Measurements from ENCODE around the gene ERICH6B.
"Not testable (repeated sequence)": the region's sequence is repeated elsewhere in the genome, so short reads cannot be mapped to it uniquely, and the experiment has no call there.

Gene ERICH6B

DNA sequence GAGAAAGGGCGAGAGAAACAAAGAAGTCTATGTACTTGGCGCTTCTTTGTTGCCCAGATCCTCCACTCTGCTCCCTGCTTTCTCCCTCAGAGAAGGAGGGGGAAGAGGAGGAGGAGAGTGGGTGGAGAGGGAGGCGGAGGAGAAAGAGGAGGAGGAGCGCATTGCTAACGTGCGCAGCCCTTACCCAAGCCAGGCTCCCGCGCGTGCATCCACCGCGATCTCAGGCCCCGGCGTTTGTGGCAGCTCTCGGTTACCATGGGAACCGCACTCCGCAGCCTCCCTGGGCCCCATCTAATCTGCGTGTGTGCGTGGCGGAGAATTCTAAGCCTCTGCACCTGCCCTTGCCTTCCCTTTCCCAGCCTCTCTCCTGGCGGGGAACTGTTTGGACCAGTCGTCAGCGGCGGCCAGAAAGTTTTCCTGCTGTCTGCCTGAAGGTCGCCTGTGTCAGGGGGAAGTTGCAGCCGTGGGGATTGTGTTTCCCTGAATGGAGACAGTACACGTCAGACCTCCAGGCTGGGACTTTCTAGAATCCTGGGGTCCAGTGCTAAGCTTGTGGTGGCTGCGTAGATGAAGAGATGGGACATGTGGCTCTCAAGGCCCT is at the start of gene ERICH6B:
TSS of gene ERICH6B (minus strand) at position 239 of the 601 bp plus-strand sequence. CDS start 18,734 bp downstream, outside the sequence.
- DNase-seq: no peak

DNA sequence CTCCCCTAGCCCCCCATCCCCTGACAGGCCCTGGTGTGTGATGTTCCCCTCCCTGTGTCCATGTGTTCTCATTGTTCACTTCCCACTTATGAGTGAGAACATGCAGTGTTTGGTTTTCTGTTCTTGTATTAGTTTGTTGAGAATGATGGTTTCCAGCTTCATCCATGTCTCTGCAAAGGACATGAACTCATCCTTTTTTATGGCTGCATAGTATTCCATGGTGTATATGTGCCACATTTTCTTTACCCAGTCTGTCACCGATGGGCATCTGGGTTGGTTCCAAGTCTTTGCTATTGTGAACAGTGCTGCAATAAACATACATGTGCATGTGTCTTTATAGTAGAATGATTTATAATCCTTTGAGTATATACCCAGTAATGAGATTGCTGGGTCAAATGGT is 47.4 kb upstream of the ERICH6B start:
- DNase-seq: not testable (repeated sequence)

DNA sequence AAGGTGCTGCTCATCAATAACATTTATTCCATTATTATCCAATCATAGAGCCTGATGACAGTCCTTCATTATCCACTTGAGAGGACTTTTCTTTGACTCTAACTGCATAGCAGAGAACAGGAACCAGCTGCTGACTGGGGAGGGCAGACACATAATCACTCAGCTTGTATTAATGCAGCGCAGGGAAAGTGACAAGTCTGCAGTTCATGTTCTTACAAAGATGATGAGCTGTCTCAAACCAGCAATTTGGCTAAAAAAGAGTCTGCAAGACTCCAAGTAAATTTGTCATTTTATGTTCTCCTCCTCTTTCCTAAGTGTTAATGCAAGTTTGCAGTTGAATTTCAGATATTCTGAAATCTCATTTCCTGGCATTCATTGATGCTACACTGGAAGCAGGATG is 46.6 kb upstream of the ERICH6B start:
- no peak for DNase-seq

DNA sequence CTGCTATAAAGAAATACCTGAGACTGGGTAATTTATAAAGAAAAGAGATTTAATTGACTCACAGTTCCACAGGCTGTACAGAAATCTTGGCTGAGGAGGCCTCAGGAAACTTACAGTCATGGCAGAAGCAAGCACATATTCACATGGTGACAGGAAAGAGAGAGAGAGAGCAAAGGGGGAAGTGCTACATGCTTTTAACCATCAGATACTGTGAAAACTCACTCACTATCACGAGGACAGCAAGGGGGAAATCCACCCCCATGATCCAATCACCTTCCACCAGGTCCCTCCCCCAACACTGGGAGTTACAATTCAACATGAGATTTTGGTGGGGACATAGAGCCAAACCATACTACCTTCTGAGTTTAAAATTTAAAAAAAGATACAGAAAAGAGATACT is 44.9 kb upstream of the ERICH6B start:
- not testable (repeated sequence) for DNase-seq

DNA sequence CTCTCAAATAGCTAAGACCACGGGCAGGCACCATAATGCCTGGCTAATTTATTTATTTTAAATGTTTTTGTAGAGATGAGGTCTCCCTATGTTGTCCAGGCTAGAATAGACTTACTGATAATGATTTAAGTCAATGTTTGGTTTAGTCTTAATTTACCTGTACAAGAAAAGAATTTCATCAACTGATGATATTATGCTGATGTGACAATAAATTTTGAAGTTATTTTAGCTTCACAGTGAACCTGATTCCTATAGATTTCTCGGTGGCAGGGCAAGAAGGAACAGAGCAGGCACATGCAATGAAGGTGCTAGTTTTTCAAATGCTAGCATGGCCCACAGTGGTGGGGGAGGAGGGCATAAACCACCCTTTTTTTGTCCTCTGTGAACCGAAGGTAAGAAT is 44.0 kb upstream of the ERICH6B start:
- DNase-seq: no peak

DNA sequence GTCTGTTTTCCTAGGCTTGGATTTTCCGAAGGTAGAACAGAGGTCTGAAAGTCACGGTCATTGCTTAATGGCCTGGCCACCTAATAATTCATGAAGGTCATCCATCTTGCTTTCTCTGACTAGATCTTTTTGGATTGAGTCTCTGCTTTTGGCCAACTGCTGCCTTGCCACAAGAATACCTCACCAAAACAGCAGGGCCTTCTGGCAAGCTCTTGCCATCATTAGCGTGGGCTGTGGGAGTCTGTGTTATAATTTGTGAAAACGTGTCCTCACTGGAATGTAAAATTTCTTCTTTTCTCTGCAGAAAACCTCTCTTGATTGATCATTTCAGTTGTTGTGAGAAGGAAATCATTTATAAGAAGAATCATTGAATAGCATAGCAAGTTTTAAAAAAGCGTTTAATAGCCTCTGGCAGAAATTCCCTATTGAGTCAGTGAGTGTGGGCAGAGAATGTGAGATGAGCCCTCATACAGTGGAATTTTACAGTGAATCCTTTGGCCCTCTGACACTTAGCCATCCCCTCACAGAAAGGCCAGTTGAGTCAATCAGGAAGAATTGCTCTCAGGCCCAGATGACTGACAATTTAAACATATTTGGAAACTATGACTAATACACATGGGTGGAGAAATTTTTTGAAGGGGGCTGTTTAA is 43.2 kb upstream of the ERICH6B start:
- no peak for DNase-seq

DNA sequence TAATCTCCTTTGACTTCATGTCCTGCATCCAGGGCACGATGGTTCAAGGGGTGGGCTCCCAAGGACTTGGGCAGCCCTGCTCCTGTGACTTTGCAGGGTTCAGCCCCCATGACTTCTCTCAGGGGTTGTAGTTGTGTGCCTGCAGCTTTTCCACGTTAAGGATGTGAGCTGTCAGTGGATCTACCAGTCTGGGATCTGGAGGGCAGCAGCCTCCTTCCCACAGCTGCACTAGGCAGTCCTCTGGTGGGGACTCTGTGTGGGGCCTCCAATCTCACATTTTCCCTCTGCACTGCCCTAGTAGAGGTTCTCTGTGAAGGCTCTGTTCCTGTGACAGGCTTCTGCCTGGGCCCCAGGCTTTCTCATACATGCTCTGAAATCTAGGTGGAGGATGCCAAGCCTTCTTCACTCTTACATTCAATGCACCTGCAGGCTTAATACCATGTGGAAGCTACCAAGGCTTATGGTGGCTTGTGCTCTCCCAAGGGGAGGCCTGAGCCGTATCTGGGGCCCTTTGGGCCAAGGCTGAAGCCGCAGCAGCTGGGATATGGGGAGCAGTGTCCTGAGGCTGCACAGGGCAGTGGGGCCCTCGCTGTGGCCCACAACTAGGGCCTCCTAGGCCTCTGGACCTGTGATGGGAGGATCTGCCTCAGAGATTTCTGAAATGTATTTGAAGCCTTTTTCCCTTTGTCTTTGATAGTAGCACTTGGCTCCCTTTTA is 39.3 kb upstream of the ERICH6B start:
- no peak for DNase-seq

DNA sequence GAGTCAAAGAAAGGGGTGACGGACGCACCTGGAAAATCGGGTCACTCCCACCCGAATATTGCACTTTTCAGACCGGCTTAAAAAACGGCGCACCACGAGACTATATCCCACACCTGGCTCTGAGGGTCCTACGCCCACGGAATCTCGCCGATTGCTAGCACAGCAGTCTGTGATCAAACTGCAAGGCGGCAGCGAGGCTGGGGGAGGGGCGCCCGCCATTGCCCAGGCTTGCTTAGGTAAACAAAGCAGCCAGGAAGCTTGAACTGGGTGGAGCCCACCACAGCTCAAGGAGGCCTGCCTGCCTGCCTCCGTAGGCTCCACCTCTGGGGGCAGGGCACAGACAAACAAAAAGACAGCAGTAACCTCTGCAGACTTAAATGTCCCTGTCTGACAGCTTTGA is 29.7 kb upstream of the ERICH6B start:
- not testable (repeated sequence) for DNase-seq

DNA sequence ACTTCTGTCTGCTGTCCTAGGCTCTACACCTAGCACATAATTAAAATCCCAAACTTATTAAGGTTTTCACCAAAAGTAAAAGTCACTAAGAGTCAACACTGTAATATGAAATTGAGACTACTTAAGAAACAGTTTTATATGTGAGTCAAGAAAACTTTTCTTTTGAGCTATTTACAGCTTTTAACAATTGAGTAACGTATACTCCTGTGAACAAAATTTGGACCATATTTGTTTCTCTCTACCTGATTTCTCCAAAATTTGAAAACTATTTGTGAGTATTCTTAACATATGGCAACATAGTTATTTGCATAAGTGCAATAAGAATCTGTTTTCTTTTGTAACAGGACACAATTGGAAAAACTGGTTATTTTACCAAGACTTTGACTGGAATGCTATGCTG is 26.6 kb upstream of the ERICH6B start:
- not testable (repeated sequence) for DNase-seq

DNA sequence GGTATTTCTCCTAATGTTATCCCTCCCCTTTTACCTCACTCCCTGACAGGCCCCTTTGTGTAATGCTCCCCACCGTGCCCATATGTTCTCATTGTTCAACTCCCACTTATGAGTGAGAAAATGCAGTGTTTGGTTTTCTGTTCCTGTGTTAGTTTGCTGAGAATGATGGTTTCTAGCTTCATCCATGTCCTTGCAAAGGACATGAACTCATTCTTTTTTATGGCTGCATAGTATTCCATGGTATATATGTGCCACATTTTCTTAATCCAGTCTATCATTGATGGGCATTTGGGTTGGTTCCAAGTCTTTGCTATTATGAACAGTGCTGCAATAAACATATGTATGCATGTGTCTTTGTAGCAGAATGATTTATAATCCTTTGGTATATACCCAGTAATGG is 19.8 kb upstream of the ERICH6B start:
- not testable (repeated sequence) for DNase-seq

DNA sequence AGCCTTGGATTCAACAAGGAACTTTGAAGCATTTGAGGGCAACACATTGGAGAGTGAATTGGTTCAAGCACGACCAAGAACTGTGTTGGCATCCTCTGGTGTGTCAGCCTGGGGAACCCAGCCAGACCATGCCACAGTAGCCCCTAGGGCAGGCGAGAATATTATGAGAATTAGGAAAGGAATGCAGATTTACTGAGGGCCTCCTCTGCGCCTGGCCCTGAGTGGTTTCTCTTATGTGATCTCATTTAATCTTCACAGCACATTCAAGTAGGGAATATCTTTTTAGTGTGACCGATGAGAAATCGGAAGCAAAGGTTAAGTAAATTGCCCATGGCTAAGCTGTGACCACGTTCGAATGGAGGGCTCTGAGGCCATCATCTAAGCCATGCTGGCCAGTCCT is 15.3 kb upstream of the ERICH6B start:
- DNase-seq: no peak

DNA sequence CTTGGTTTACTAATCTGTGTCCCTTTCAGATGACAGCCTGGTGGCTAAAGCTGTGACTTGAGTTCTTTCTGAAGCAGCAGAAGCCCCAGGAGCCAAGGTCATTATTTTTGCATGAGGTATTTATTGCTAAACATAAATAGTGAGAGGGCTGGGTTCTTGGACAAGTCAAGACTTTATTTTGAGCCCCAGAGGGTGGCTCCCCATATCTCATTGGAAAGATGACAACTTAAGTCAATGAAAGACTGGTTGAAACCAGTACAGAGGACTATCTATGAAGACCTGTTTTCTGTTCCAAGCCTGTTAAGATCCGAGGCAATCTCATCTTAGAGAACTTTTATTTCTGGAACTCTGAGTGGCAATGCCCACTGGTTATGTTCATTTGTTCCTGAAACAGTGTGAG is 14.4 kb upstream of the ERICH6B start:
- no peak for DNase-seq

DNA sequence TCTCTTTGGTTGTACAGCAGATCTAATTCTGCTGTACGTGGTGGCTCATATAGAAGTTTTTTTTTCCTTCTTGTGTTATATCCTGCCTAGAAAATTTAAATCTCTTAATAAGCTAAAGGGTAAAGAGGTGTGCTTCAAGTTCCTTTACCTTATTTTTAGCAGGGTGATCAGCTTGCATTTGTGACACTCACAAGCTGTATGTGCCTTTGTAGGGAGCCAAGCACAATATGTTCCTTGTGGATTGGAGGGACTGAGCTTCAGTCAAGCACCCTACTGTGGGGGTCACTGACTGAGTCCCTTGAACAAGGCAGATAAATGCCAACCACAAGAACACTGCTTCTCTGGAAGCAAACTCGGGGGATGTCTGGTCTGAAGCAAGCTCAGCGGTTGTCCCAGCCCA is 12.6 kb upstream of the ERICH6B start:
- no peak for DNase-seq

DNA sequence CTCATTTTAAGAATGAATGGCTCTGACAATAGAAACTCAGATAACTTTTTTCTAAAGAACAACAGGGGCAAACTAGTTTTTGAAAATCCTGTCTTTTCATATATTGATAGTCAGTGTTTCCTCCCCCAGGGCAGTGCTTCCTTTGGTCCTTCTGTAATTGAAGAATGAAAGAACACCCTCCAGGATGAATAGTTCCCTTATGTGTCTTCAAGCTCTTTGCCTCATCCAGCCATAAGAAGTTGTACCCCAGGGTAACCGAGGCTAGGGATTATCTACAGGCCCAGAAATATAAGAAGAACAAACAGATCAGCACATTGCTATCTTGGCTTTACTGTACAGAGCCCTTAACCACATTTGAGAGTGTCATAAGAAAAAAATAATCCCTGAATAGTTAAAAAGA is 12.1 kb upstream of the ERICH6B start:
- DNase-seq: no peak

DNA sequence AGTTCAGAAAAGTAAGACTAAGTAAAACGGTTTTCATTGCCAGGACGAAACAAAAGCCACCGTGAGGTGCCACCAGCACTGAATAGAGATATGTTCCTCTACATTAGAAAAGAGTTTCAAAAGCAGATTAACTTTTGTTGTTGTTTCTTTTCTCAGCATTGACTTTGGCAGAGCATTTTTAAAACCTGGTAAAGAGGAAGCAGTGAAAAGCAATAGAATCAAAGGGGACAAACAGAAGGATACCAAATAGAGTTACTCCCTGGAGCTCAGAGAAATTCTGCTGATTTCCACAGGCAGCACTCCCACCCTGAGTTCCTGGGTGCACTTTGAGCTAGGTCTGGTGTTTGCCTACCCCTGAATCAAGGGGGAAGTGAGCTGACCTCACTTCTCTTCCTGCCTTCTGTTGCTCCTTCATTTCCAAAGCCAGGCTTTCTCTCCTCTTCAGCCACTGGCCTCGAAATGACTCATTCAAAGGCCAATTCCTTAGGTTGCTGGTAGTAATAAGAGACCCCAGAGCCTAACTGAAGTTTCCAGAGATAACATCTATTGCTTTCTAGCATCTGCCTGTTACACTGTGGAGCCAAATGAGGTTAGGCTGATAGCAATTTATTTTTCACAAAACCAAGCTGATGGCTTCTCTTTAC is 11.3 kb upstream of the ERICH6B start:
- DNase-seq: no peak

DNA sequence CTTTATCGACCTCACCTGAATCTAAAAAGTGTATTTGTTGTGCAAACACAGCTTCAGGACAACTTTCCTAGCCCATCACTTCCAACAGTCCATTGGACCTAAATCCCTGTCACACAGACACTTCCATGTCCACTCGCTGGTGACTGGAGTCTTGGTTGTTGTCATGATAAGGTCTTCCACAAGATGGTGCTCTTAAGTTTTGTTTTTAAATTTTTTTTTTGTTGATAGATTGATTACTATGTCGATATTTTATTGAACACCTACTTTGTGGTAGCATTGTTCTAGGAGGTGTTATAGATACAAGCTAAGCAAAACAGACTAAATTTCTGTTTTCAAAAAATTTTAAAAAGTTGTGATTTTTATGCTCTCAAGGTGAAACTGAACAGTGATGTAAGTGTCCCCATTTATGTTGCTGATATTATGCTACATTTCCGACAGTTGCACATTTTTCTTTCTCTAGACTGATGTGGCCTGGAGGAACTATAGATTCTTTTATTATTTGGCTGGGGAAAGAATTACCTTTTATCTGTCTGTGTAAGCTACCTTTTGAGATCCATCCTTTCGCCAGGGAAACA is 8.1 kb upstream of the ERICH6B start:
- no peak for DNase-seq

DNA sequence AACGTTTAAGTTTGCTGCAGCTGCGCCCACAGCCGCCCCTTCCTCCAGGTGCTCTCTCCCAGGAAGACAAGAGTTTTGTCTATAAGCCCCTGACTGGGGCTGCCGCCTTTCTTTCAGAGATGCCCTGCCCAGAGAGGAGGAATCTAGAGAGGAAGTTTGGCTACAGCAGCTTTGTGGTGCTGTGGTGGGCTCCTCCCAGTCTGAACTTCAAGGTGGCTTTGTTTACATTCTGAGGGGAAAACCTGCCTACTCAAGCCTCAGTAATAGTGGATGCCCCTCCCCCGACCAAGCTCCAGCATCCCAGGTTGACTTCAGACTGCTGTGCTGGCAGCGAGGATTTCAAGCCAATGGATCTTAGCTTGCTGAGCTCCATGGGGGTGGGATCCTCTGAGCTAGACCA is 6.4 kb upstream of the ERICH6B start:
- DNase-seq: no peak

DNA sequence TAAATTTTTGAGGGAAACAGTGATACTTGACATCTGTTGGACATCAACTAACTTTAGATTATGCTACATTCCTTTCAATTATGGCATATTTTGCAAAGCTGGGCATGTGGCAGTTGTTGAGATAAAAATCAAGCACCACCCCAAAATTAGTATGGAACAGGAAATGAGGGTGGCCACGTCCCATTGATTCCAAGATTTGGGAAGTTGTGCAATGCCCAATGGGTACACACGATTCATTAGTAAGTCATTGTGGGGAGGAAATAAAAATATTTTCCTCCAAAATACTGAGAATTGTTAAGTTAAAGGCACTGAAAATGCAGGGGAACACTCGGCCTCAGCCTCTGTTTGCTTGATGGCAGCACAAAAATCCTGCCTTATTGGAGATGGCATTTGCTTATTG is 7.6 kb downstream of the ERICH6B start:
- no peak for DNase-seq

DNA sequence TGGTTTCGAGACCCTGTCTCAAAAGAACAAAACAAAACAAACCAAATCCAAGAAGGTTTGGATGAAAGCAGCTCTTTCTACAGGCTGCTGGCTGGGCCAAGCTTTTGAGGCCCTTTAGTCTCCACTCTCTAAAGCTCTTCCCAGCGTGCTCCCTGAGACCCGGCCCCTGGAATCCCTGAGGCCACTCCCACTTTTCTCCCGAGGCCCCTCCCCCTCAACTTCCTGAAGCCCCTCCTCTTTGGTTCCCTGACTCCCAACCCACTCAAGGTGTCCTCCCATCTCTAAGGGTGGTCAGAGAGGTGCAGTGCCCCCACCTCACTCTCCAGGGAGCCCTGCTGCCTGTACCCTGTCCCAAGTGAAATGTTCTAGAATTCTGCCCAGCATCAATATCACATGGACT is 10.6 kb downstream of the ERICH6B start:
- DNase-seq: no peak

DNA sequence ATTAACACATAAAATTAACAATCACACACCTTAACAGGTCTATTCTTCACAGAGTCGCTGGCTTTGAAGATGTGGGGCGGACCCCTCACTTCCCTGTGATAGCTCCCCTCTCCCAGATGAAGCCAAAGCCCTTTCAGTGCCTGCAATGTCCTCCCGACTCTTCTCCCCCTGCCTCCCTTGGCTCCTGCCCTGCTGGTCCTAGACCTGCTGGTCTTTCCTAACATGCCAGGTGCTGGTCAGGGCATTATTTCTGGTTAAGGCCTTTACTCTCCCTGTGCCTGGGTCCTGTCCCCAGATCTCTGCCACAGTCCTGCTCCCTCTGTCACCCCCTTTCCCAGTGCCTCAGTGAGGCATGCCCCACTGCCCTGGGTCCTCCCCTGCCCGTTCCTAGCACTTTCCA is 12.2 kb downstream of the ERICH6B start:
- DNase-seq: no peak

DNA sequence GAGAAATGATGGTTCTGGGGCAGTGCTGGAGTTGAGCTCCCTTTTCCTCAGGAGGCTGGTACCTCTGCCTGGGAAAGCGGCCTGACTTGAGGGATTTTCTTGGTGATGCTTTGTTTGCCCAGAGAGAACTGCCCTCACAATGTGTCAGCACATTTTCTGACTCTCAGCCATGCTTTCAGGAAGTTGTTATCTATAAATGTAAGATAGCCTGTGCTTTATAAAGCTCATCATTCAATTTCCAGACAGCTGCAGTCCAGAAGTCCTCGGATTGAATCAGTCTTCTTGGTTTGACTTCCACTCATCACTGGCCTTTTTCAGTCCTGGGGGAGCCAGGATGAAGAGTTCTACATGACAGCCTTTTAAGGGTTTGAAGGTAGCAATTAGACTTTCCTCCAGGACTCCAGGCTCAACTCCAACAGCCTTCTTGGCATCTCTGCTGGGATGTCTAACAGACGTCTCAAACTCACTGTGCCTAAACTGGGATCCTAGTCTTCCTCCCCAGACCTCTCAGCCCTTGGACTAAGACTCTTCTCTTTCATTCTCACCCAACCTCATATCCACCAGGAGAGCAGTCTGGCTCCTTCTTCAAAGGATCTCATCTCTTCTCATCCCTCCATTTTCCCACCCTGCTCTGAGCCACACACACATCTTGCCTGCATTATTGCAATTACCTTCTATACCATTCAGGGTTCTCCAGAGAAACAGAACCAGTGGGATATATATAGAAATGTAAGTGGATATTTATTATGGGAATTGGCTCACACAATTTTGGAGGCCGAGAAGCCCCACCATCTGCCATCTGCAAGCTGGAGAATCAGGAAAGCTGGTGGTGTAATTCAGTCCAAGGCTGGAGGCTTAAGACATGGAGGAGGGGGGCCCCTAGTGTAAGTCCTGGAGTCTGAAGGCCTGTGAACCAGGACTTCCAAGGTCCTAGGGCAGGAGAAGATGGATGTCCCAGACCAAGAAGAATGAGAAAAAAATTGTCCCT is 13.1 kb downstream of the ERICH6B start:
- DNase-seq: no peak

DNA sequence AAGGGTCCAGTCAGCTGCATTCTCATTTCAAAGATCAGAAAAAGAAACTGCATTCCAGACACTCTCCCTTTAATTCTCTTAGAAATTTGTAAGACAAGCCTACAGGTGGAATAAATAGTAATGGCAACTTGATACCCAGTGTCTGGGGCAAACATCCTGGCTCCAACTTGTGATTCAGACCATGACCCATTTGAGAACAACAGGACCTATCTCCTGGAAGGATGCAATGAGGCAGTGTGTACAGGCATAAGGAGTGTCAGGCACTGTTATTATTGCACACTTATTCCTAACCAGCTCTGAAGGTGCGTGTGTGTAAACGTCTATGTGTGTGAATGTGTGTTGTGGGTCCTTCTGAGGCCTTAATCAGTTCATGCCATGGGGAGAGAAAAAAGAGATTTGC is 13.9 kb downstream of the ERICH6B start:
- no peak for DNase-seq

All from CD4-positive, alpha-beta T cell treated with Interleukin-4 for 4 hours (primary cell).